CD14-positive monocyte (primary cell): Measurements from ENCODE around the gene NINL. TPM values are rescaled to one million over a fixed set of nuclear protein-coding genes. Genes with fewer than 3 reads are reported as not detected.

Experiments
- DNase-seq, 3 donors: peaks; one replicate each; pipeline ENCODE4 v3.0.0-alpha.2; 2011 to 2022
- H2AFZ ChIP-seq: 2 replicates; pipeline ENCODE4 v1.6.0; 2012; ENCODE audit warnings: mild to moderate bottlenecking, low read depth, low read length, inconsistent platforms; ENCODE audit not compliant: insufficient read depth, poor library complexity, severe bottlenecking
- H3K27ac ChIP-seq, 2 donors: 1 replicate in 1 of 2; 2 replicates in 1 of 2; pipeline ENCODE4 v1.5.1; 2012 to 2013; ENCODE audit warnings: low read length in 2 of 2, control low read depth in 1 of 2, inconsistent platforms in 1 of 2, low read depth in 1 of 2, mild to moderate bottlenecking in 1 of 2
- H3K27me3 ChIP-seq, 2 donors: one replicate each; pipeline versions ENCODE4 v1.6.0 to v1.6.1; 2011 to 2013; ENCODE audit warnings: low read length in 2 of 2; ENCODE audit not compliant: control insufficient read depth in 2 of 2, insufficient read depth in 2 of 2
- H3K36me3 ChIP-seq, 2 donors: replicated peaks in 1 of 2; 1 replicate in 1 of 2; 2 replicates in 1 of 2; pipeline versions ENCODE4 v1.5.1 to v1.6.1; 2012 to 2013; ENCODE audit warnings: low read length in 2 of 2, control low read depth in 1 of 2, inconsistent platforms in 1 of 2, mild to moderate bottlenecking in 1 of 2; ENCODE audit not compliant: insufficient read depth in 2 of 2, control insufficient read depth in 1 of 2
- H3K4me1 ChIP-seq, 2 donors: 1 replicate in 1 of 2; 2 replicates in 1 of 2; pipeline versions ENCODE4 v1.5.1 to v1.6.1; 2012 to 2013; ENCODE audit warnings: low read length in 2 of 2, control low read depth in 1 of 2, inconsistent platforms in 1 of 2, mild to moderate bottlenecking in 1 of 2, moderate library complexity in 1 of 2; ENCODE audit not compliant: insufficient read depth in 2 of 2, control insufficient read depth in 1 of 2
- H3K4me2 ChIP-seq: replicated peaks from 2 replicates; pipeline ENCODE3; 2012; ENCODE audit warnings: low read length, moderate library complexity, mild to moderate bottlenecking; ENCODE audit not compliant: poor library complexity, severe bottlenecking; ENCODE audit errors: extremely low read depth
- H3K4me3 ChIP-seq, 3 experiments: fragments of 200-600 bp in 1 of 3; sonication (generic) in 1 of 3; replicated peaks in 1 of 3; 1 replicate in 2 of 3; 2 replicates in 1 of 3; pipeline ENCODE4 v1.5.1; 2011 to 2013; ENCODE audit warnings: low read length in 3 of 3, mild to moderate bottlenecking in 3 of 3, control low read depth in 2 of 3, low read depth in 2 of 3, inconsistent platforms in 1 of 3, moderate library complexity in 1 of 3
- H3K79me2 ChIP-seq: 2 replicates; pipeline ENCODE4 v1.6.0; 2012; ENCODE audit warnings: mild to moderate bottlenecking, control low read depth, inconsistent platforms, low read length, moderate library complexity; ENCODE audit not compliant: insufficient read depth
- H3K9ac ChIP-seq: 2 replicates; pipeline ENCODE4 v1.6.0; 2017; ENCODE audit warnings: low read length, mild to moderate bottlenecking; ENCODE audit not compliant: insufficient read depth, poor library complexity, severe bottlenecking
- H3K9me3 ChIP-seq, 2 donors: replicated peaks in 1 of 2; 1 replicate in 1 of 2; 2 replicates in 1 of 2; pipeline versions ENCODE4 v1.5.1 to v1.6.1; 2012 to 2013; ENCODE audit warnings: low read length in 2 of 2, control low read depth in 1 of 2; ENCODE audit not compliant: control insufficient read depth in 1 of 2, insufficient read depth in 1 of 2
- H4K20me1 ChIP-seq: 2 replicates; pipeline ENCODE4 v1.6.0; 2012; ENCODE audit warnings: mild to moderate bottlenecking, low read length, control low read depth, moderate library complexity; ENCODE audit not compliant: insufficient read depth
- H3K27ac Mint-ChIP-seq, 7 donors: one replicate each; pipeline ENCODE4 v1.8.0; 2020; ENCODE audit warnings: mild to moderate bottlenecking in 7 of 7, mixed read lengths in 7 of 7, moderate library complexity in 6 of 7, inconsistent platforms in 2 of 7
- H3K27me3 Mint-ChIP-seq, 3 donors: one replicate each; pipeline ENCODE4 v1.8.0; 2021 to 2022; ENCODE audit warnings: low read depth in 3 of 3, mild to moderate bottlenecking in 3 of 3, mixed read lengths in 3 of 3, moderate library complexity in 3 of 3, inconsistent platforms in 1 of 3
- H3K36me3 Mint-ChIP-seq, 2 donors: one replicate each; pipeline ENCODE4 v1.8.0; 2020; ENCODE audit warnings: mixed read lengths in 2 of 2, inconsistent platforms in 1 of 2, mild to moderate bottlenecking in 1 of 2
- H3K4me1 Mint-ChIP-seq: one replicate; pipeline ENCODE4 v1.8.0; 2020; ENCODE audit warnings: mild to moderate bottlenecking, mixed read lengths
- H3K4me3 Mint-ChIP-seq, 2 donors: one replicate each; pipeline ENCODE4 v1.8.0; 2020; ENCODE audit warnings: mild to moderate bottlenecking in 2 of 2, mixed read lengths in 2 of 2, moderate library complexity in 1 of 2
- H3K9me3 Mint-ChIP-seq, 7 donors: one replicate each; pipeline ENCODE4 v1.8.0; 2020 to 2022; ENCODE audit warnings: mixed read lengths in 7 of 7, mild to moderate bottlenecking in 6 of 7, moderate library complexity in 6 of 7, inconsistent platforms in 2 of 7
- WGBS: methylation state at CpG from one replicate; pipeline ENCODE4 v1.1.5; 2013; ENCODE audit warnings: missing lambda C conversion rate; ENCODE audit not compliant: insufficient coverage; 5-methylcytosine and 5-hydroxymethylcytosine counted together
- intact Hi-C, 2 donors: fragments of 100-400 bp; cut with micrococcal nuclease; formaldehyde crosslinking; loops; one replicate each; pipeline versions ENCODE4 v1.15.0 to v1.15.1; 2023
- polyA plus RNA-seq, 3 donors: library from polyadenylated mRNA; depleted of rRNA in 1 of 3; unstranded in 2 of 3; stranded (reverse) in 1 of 3; fragments of 300-500 nt in 2 of 3; fragments of >200 nt in 1 of 3; fragmentation: Illumina TruSeq in 2 of 3; gene quantifications; 1 replicate in 2 of 3; 2 replicates in 1 of 3; pipeline ENCODE4 v1.2.3, GENCODE V29; 2012 to 2021
- TF ChIP-seq, protein P1 (sequence below): fragments of 200-600 bp; IDR thresholded peaks from one replicate; pipeline ENCODE4 v1.8.0; 2022; ENCODE audit warnings: antibody characterized with exemption, mild to moderate bottlenecking

NINL gene
- polyA plus RNA-seq, 3 donors: 0.08 to 0.15 TPM; not detected in 1

DNA sequence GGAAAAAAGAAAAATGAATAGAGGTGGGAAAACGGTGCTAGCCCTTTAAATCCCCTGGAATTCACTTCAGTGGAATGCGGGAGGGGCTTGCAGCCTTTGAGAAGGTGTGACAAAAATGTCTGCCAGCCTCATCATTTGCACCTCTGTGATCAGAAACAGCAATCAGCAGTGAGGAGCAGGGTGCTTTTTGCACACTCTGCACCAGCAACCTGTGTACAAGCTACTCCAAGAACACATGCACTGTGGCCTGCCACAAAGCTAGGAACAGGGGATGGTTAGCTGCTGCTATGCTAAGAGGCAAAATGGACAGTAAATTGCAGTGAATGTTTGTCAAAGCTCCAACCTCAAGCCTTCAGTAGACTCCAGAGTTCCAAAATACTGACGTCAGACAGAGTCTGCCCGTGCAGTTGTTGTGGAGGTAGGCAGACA lies 148.2 kb downstream of the NINL start:
- Mint-ChIP-seq H3K27ac (no peak overlapping the region), H3K36me3 (peaks cover 27 to 28% of the 10 kb centered on the region in 2 donors), H3K4me3 (no peak overlapping the region), H3K4me1 (peaks cover 6% of the 10 kb centered on the region), H3K9me3 (no peaks in the 10 kb centered on the region), H3K27me3 (peaks cover 0 to 4% (median 0%) of the 10 kb centered on the region in 3 donors)
- WGBS: 88% methylated on average over 2 of the region's 4 CpGs
- Histone ChIP-seq H3K27me3 (no peaks in the 10 kb centered on the region), H3K9ac (no peak overlapping the region), H3K79me2 (no peaks in the 10 kb centered on the region), H3K36me3 (peaks cover 0 to 26% of the 10 kb centered on the region in 2 donors), H2AFZ (no peak overlapping the region), H3K4me1 (peaks cover 9% of the 10 kb centered on the region in 2 donors), H3K9me3 (no peaks in the 10 kb centered on the region), H3K27ac (no peak overlapping the region), H4K20me1 (no peaks in the 10 kb centered on the region), H3K4me3 (no peak overlapping the region), H3K4me2 (no peak overlapping the region)
- TF ChIP-seq, protein P1, sequence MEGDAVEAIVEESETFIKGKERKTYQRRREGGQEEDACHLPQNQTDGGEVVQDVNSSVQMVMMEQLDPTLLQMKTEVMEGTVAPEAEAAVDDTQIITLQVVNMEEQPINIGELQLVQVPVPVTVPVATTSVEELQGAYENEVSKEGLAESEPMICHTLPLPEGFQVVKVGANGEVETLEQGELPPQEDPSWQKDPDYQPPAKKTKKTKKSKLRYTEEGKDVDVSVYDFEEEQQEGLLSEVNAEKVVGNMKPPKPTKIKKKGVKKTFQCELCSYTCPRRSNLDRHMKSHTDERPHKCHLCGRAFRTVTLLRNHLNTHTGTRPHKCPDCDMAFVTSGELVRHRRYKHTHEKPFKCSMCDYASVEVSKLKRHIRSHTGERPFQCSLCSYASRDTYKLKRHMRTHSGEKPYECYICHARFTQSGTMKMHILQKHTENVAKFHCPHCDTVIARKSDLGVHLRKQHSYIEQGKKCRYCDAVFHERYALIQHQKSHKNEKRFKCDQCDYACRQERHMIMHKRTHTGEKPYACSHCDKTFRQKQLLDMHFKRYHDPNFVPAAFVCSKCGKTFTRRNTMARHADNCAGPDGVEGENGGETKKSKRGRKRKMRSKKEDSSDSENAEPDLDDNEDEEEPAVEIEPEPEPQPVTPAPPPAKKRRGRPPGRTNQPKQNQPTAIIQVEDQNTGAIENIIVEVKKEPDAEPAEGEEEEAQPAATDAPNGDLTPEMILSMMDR: no peak
- intact Hi-C loops: no loop called here
- no peak for DNase-seq

DNA sequence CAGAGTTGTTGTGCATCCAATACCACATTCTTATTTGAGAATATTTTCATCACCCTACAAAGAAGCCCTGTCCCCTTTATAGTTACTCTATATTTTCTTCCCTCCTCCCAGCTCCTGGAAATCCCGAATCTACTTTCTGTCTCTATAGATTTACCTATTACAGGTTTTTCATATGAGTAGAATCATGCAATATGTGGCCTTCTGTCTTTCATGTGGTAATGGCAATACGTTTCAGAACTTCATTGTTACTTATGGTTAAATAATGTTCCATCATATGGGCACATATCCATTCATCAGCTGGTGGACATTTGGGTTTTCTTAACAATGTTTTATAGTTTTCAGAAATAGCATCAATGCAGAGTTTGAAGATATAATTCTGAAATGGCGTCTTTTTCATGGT lies 160.8 kb downstream of the NINL start:
- H3K4me3 Mint-ChIP-seq: no peak overlapping the region
- intact Hi-C loops: no loop called here

More for the DNA sequence above, 160.8 kb downstream of the NINL start:
- Histone ChIP-seq H3K9me3 (no peaks in the 10 kb centered on the region), H3K4me3 (no peak overlapping the region), H3K36me3 (peaks cover 0 to 38% of the 10 kb centered on the region in 2 donors), H3K9ac (no peak overlapping the region), H3K4me2 (no peak overlapping the region), H3K27ac (no peak overlapping the region), H3K27me3 (no peaks in the 10 kb centered on the region), H2AFZ (no peak overlapping the region), H3K4me1 (no peaks in the 10 kb centered on the region), H4K20me1 (no peaks in the 10 kb centered on the region), H3K79me2 (no peaks in the 10 kb centered on the region)
- H3K27ac Mint-ChIP-seq: no peak overlapping the region
- H3K27me3 Mint-ChIP-seq: no peaks in the 10 kb centered on the region
- no peak for DNase-seq
- H3K4me1 Mint-ChIP-seq: no peaks in the 10 kb centered on the region
- WGBS: no CpG with 5 or more reads among the region's 3 CpGs
- peaks cover 0 to 10% (median 3%) of the 10 kb centered on the region in 7 donors for H3K9me3 Mint-ChIP-seq
- peaks cover 23 to 57% of the 10 kb centered on the region in 2 donors for H3K36me3 Mint-ChIP-seq
- TF ChIP-seq, protein P1: no peak
